ENCODE results near the gene ARID4B.

- no peak for TF ChIP-seq CTCF (IDR thresholded peaks at IDR 0.05; ENCODE audit: low read depth, low read length)
- TF ChIP-seq EZH2phosphoT487 (IDR thresholded peaks at IDR 0.05; ENCODE audit: low read depth): no peak
These were observed 39.3 kb upstream of the ARID4B start, which contains the start of gene TBCE for GRCh38 chr1:235367000-235367908.
